ENCODE data around the gene MAP2K6. TPM values are rescaled to one million over a fixed set of nuclear protein-coding genes. Genes with fewer than 3 reads are reported as not detected.

Gene MAP2K6
- total and polyA plus RNA-seq, 2 donors (not counting 3 experiments of a cell fraction or from before 2014, with no cell fraction given): 5.9 to 13.9 TPM

DNA sequence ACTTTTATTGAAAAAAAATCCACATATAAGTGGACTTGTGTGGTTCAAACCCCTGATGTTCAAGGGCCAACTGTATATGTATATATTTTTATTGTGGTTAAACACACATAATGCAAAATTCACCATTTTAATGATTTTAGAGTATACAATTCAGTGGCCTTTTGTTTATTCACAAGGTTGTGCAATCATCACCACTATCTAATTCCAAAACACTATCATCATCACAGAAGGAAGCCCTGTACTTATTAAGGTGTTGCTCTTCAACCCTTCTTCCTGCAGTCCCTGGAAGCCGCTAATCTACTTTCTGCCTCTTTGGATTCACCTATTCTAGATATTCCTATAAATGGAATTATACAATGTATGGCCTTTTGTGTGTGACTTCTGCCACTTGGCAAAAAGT, 23.0 kb downstream of the MAP2K6 start:
- no peaks in the 10 kb centered on the region for H3K36me3 ChIP-seq (ENCODE audit: control insufficient read depth in 2 of 2, extremely low read depth in 1 of 2, insufficient read depth in 2 of 2, low read length in 2 of 2)
- no peaks in the 10 kb centered on the region for H3K9me3 ChIP-seq (replicated peaks; ENCODE audit: control insufficient read depth, insufficient read depth, low read length)
- ChIA-PET POLR2A (no interaction called here), CTCF (interaction anchor here (1.1 to 1.8 kb wide), 2 partner anchors 13 to 42 kb away, joined by 4 to 9 read pairs; no protein-coding TSS in a partner anchor)
- intact Hi-C loops (cut with micrococcal nuclease): no loop called here
- H3K9ac ChIP-seq (replicated peaks; ENCODE audit: extremely low read depth, insufficient read depth, low read length): no peak overlapping the region
- no peak overlapping the region for H3K4me3 ChIP-seq (replicated peaks in 1 of 3; ENCODE audit: insufficient read depth in 1 of 3, low read depth in 1 of 3, low read length in 3 of 3)
- dilution Hi-C loops (cut with MboI; ENCODE audit: extremely low pct_ligation_motif_present, low sequenced_read_pairs): no loop called here
- H3K4me2 ChIP-seq (ENCODE audit: insufficient read depth, low read length): no peak overlapping the region
- no peaks in the 10 kb centered on the region for H3K9me1 ChIP-seq (replicated peaks; ENCODE audit: control insufficient read depth, extremely low read depth, insufficient read depth, low read length)
- peaks cover 12% of the 10 kb centered on the region for H3K4me1 ChIP-seq (ENCODE audit: control insufficient read depth, extremely low read depth, insufficient read depth, low read length)
- H3K79me2 ChIP-seq (ENCODE audit: control insufficient read depth, insufficient read depth, low read length): no peaks in the 10 kb centered on the region
- H4K20me1 ChIP-seq (replicated peaks; ENCODE audit: control insufficient read depth, extremely low read depth, insufficient read depth, low read length): no peaks in the 10 kb centered on the region
- H3K27ac ChIP-seq (ENCODE audit: insufficient read depth, low read depth, low read length): no peak overlapping the region
- H3K27me3 ChIP-seq (ENCODE audit: control insufficient read depth in 2 of 2, insufficient read depth in 2 of 2, low read length in 2 of 2): no peaks in the 10 kb centered on the region
- no peak overlapping the region for H2AFZ ChIP-seq (ENCODE audit: low read depth, low read length)
- BruUV-seq (replicated peaks): no TSS peak
- FAIRE-seq (no peak), DNase-seq (ENCODE audit: low read depth, low spot score) (no peak)
- TF ChIP-seq, protein P1, sequence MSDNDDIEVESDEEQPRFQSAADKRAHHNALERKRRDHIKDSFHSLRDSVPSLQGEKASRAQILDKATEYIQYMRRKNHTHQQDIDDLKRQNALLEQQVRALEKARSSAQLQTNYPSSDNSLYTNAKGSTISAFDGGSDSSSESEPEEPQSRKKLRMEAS (IDR thresholded peaks at IDR 0.05; ENCODE audit: insufficient read depth, insufficient read length): no peak
- no peak for TF ChIP-seq POLR2A (IDR thresholded peaks at IDR 0.05; ENCODE audit: low read depth, low read length)
- TF ChIP-seq GATA2 (IDR thresholded peaks at IDR 0.05; ENCODE audit: insufficient read depth, insufficient read length, low read depth, low read length): no peak
- TF ChIP-seq, protein P2, sequence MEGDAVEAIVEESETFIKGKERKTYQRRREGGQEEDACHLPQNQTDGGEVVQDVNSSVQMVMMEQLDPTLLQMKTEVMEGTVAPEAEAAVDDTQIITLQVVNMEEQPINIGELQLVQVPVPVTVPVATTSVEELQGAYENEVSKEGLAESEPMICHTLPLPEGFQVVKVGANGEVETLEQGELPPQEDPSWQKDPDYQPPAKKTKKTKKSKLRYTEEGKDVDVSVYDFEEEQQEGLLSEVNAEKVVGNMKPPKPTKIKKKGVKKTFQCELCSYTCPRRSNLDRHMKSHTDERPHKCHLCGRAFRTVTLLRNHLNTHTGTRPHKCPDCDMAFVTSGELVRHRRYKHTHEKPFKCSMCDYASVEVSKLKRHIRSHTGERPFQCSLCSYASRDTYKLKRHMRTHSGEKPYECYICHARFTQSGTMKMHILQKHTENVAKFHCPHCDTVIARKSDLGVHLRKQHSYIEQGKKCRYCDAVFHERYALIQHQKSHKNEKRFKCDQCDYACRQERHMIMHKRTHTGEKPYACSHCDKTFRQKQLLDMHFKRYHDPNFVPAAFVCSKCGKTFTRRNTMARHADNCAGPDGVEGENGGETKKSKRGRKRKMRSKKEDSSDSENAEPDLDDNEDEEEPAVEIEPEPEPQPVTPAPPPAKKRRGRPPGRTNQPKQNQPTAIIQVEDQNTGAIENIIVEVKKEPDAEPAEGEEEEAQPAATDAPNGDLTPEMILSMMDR (IDR thresholded peaks at IDR 0.05; ENCODE audit: extremely low read depth in 1 of 2, insufficient read depth in 1 of 2, low read depth in 1 of 2, low read length in 2 of 2): no peak
- no peak for TF ChIP-seq MYC (IDR thresholded peaks at IDR 0.05; ENCODE audit: low read depth, low read length)
- TF ChIP-seq EZH2 (IDR thresholded peaks at IDR 0.05; ENCODE audit: borderline replicate concordance, low read depth, low read length, severe bottlenecking): no peak
- no peak for TF ChIP-seq FOS (IDR thresholded peaks at IDR 0.05; ENCODE audit: borderline replicate concordance, insufficient read depth, low read length)
- no peak for TF ChIP-seq POLR2AphosphoS5 (IDR thresholded peaks at IDR 0.05; ENCODE audit: insufficient read depth, low read depth, low read length)
- no peak for TF ChIP-seq JUN (IDR thresholded peaks at IDR 0.05; ENCODE audit: borderline replicate concordance, insufficient read depth, insufficient read length, low read depth)

Data from endothelial cell of umbilical vein (primary cell).